ENCODE data around the gene CALCOCO1. TPM values are rescaled to one million over a fixed set of nuclear protein-coding genes. Genes with fewer than 3 reads are reported as not detected.

CALCOCO1 gene
- total and polyA plus RNA-seq, 2 of the 13 experiments (the other 11 are each of a cell fraction or from before 2014, with no cell fraction given), result 7.7 to 47.7 TPM

GRCh38 chr12:53766881-53767280 is 39.6 kb upstream of the CALCOCO1 start:
- DNase-seq (ENCODE audit: low spot score), result no peak
- no peak for TF ChIP-seq FOXA3 (CRISPR knock-in tag; IDR thresholded peaks at IDR 0.05)
- TF ChIP-seq ZNF713 (CRISPR knock-in tag; IDR thresholded peaks at IDR 0.05), result no peak
- no peak for TF ChIP-seq SMC3 (IDR thresholded peaks at IDR 0.05; ENCODE audit: low read length)
- TF ChIP-seq ZMYM2 (CRISPR knock-in tag; IDR thresholded peaks at IDR 0.05), result no peak
- TF ChIP-seq NFKBIZ (CRISPR knock-in tag; IDR thresholded peaks at IDR 0.05), result no peak
- no peak for TF ChIP-seq ZNF512 (CRISPR knock-in tag; IDR thresholded peaks at IDR 0.05)
- no peak for TF ChIP-seq TBP (CRISPR knock-in tag; IDR thresholded peaks at IDR 0.05)
- no peak for TF ChIP-seq TAF1 (CRISPR knock-in tag; IDR thresholded peaks at IDR 0.05)
- TF ChIP-seq FOXK1 (CRISPR knock-in tag; IDR thresholded peaks at IDR 0.05; ENCODE audit: borderline replicate concordance, low read depth), result no peak
- TF ChIP-seq ZBTB3 (CRISPR knock-in tag; IDR thresholded peaks at IDR 0.05; ENCODE audit: borderline replicate concordance, low read depth), result no peak
- no peak for TF ChIP-seq THAP11 (CRISPR knock-in tag; IDR thresholded peaks at IDR 0.05)
- no peak for TF ChIP-seq KAT8 (CRISPR knock-in tag; IDR thresholded peaks at IDR 0.05)
- TF ChIP-seq ZNF235 (CRISPR knock-in tag; IDR thresholded peaks at IDR 0.05; ENCODE audit: borderline replicate concordance), result no peak
- no peak for TF ChIP-seq E2F1 (CRISPR knock-in tag; IDR thresholded peaks at IDR 0.05)
- TF ChIP-seq NR2F6 (IDR thresholded peaks at IDR 0.05), result no peak
- TF ChIP-seq NR2F6 (CRISPR knock-in tag; IDR thresholded peaks at IDR 0.05), result no peak
- TF ChIP-seq, protein P1, sequence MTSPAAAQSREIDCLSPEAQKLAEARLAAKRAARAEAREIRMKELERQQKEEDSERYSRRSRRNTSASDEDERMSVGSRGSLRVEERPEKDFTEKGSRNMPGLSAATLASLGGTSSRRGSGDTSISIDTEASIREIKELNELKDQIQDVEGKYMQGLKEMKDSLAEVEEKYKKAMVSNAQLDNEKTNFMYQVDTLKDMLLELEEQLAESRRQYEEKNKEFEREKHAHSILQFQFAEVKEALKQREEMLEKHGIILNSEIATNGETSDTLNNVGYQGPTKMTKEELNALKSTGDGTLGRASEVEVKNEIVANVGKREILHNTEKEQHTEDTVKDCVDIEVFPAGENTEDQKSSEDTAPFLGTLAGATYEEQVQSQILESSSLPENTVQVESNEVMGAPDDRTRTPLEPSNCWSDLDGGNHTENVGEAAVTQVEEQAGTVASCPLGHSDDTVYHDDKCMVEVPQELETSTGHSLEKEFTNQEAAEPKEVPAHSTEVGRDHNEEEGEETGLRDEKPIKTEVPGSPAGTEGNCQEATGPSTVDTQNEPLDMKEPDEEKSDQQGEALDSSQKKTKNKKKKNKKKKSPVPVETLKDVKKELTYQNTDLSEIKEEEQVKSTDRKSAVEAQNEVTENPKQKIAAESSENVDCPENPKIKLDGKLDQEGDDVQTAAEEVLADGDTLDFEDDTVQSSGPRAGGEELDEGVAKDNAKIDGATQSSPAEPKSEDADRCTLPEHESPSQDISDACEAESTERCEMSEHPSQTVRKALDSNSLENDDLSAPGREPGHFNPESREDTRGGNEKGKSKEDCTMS (CRISPR knock-in tag; conservative IDR thresholded peaks at IDR 0.05), result no peak
- TF ChIP-seq, protein P2, sequence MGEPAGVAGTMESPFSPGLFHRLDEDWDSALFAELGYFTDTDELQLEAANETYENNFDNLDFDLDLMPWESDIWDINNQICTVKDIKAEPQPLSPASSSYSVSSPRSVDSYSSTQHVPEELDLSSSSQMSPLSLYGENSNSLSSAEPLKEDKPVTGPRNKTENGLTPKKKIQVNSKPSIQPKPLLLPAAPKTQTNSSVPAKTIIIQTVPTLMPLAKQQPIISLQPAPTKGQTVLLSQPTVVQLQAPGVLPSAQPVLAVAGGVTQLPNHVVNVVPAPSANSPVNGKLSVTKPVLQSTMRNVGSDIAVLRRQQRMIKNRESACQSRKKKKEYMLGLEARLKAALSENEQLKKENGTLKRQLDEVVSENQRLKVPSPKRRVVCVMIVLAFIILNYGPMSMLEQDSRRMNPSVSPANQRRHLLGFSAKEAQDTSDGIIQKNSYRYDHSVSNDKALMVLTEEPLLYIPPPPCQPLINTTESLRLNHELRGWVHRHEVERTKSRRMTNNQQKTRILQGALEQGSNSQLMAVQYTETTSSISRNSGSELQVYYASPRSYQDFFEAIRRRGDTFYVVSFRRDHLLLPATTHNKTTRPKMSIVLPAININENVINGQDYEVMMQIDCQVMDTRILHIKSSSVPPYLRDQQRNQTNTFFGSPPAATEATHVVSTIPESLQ (CRISPR knock-in tag; conservative IDR thresholded peaks at IDR 0.05), result no peak
- H3K4me3 ChIP-seq (replicated peaks in 1 of 3; ENCODE audit: insufficient read depth in 1 of 3, low read depth in 2 of 3, low read length in 3 of 3), result no peak overlapping the region
- intact Hi-C loops (cut with micrococcal nuclease; ENCODE audit: unreplicated experiment), result loop anchor here (1.0 to 2.0 kb wide), 2 partner anchors 194 to 222 kb away; no protein-coding TSS in a partner anchor
- 0% methylated on average over 3 of the region's 3 CpGs for WGBS (ENCODE audit: low lambda C conversion rate)
- no peaks in the 10 kb centered on the region for H3K79me2 ChIP-seq (ENCODE audit: insufficient read depth, low read length)
- no TSS peak for BruUV-seq (replicated peaks)
- no peaks in the 10 kb centered on the region for H3K9me3 ChIP-seq (ENCODE audit: low read length)
- no peak overlapping the region for H3K9ac ChIP-seq (ENCODE audit: insufficient read depth, low read depth, low read length)
- FAIRE-seq, result no peak
- no peak for ATAC-seq
- H3K36me3 ChIP-seq (replicated peaks in 1 of 2; ENCODE audit: control insufficient read depth in 1 of 2, insufficient read depth in 2 of 2, low read length in 2 of 2), result no peaks in the 10 kb centered on the region
- no peak overlapping the region for H2AFZ ChIP-seq (ENCODE audit: low read length)
- H3K27ac ChIP-seq (ENCODE audit: extremely low read length, insufficient read depth, low read length), result no peak overlapping the region
- no peak overlapping the region for H3K4me2 ChIP-seq (ENCODE audit: low read depth, low read length)
- POLR2A ChIA-PET, result no interaction called here
- no peaks in the 10 kb centered on the region for H4K20me1 ChIP-seq (ENCODE audit: insufficient read depth, low read length)
- in situ Hi-C loops (cut with HindIII; ENCODE audit: extremely low pct_ligation_motif_present, low pct_unique_long_range_greater_than_20kb), result no loop called here
- H3K4me1 ChIP-seq (ENCODE audit: insufficient read depth, low read length), result no peaks in the 10 kb centered on the region
- CTCF ChIA-PET (ENCODE audit: low intra/inter-chr PET ratio, low total read pairs), result interaction anchor here (1.2 to 2.3 kb wide), 4 partner anchors 182 to 222 kb away, joined by 3 to 20 read pairs (median 9); no protein-coding TSS in a partner anchor
- H3K27me3 ChIP-seq (ENCODE audit: control insufficient read depth in 1 of 2, insufficient read depth in 2 of 2, low read length in 2 of 2), result peaks cover 3 to 42% of the 10 kb centered on the region in 2 experiments; a peak in 3 of 5 replicates

Data from HepG2 (cell line).